NCI-H82 treated with DMSO at 0.1 percent for 48 hours (cell line): Measurements from ENCODE around the gene PDE6C.
"Not testable (repeated sequence)": the region's sequence is repeated elsewhere in the genome, so short reads cannot be mapped to it uniquely, and the experiment has no call there.

Experiments
- DNase-seq: peaks from one replicate; lab custom pipeline; 2025; ENCODE audit not compliant: unreplicated experiment; lab: John Stamatoyannopoulos, UW

Gene PDE6C

DNA sequence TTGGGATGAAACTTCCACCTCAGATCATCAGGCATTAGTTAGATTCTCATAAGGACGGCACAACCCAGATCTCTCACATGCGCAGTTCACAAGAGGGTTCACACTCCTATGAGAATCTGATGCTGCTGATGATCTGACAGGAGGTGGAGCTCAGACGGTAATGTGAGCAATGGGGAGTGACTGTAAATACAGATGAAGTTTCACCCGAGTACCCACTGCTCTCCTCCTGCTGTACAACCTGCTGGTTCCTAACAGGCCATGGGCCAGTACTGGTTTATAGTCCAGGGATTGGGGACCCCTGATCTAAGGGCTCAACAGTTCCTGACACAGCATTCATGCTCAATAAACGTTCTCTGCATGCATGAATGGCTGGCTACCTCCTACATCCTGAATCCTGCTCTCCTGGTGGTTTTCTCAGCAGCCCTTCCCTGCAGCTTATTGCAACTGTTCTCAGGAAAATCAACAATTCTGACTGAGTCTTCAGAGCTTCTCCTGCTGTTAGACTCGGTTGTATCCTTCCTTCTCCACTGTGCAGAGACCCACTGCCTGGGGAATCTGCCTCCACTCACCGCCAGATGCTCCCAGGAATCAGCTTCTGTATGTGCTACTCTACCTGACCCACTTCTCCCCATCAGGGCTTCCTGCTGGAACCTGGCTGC, 17.4 kb downstream of the PDE6C start:
- no peak for DNase-seq

DNA sequence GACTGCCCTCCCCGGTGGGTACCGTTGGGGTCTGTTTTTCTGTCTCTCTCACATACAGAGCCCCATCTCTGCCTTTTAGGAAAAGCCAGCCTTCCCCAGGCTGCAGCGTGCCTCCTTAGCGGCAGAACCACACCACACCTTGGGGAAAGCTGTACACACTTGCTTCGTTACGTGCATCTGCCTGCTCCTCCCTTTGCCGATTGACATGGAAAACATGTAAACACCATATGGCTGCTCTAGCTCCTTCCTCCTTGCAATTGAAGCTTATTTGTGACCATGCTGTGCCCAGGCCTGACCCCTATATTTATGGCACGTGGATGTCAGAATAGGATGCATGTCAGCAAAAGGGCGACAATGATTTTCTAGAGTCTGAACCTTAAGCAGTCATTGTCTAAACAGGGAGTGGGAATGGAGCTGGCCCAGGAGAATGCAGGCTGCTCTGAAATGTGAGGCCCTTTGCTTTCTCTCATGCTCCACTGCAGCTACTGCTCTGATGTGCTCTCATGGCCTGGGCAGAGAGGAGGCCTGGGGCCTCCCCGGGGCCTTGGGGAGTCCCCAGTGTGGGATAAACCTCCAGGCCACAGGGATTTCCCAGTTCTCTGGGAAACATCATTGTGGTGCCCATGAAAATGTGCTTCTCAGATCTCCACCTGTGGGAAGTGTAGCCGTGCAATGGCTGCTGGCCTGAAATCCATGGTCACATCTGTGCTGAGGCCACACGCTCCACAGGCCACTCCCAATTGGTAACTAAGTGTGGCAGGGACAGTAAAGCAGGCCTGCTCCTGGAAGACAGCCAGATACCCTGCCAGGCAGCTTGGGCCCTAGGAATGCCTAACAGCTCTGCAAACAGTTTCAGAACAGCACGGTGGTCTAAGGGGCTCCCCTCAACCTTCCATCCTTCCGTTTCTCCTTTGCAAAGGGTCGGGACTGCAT, 18.6 kb downstream of the PDE6C start:
- DNase-seq: peak; percentile 73

DNA sequence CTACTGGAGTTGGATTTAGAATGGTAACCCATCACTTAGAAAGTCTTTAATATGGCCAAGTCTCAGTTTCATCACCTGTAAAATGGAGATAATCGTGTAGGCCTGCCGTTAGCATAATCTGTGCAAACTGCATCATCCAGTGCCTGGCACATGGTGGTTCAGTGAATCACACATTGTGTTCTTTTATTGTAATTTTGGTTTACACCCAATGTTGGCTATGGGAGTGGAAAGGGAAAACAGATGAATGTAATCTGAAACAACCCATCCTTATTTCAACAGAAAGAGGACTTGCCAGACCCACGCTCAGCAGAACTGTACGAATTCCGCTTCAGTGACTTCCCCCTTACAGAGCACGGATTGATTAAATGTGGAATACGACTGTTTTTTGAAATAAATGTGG, 27.5 kb downstream of the PDE6C start:
- DNase-seq: no peak

DNA sequence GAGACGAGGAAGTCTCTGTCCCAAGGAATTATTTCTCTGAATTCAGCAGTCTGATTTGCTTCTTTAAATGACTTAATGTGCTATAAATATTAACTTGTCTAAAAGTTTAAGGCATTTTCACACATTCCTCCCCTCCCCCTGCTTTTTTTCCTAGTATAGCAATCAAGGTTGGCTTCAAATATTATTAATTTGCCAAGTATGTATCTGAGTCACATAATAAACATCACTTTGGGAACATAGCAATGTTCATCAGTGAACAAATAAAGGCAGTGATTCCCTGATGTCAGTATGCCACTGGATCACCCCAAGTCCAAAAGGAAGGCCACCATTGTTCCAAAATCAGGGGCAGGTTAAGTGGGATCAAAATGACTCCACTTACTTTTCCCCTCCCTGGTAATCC, 40.5 kb downstream of the PDE6C start:
- DNase-seq: no peak

DNA sequence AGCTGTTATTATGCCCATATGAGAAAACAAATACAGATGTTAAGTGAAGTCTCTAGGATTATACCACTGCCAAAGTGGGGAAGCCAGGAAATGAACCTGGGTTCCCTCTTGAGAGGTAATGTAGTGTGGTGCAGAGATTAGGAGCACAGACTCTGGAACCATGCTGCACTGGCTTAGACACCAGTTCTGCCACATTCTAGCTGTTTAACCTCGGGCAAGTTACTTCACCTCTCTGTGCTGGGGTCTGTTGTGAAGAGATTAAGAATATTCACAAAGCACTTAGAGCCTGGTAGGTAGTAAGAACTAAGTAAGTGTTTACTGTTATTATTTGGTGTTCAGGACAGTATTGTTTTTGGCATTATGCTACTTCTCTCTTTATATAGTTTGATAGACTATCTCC, 41.9 kb downstream of the PDE6C start:
- DNase-seq: no peak

DNA sequence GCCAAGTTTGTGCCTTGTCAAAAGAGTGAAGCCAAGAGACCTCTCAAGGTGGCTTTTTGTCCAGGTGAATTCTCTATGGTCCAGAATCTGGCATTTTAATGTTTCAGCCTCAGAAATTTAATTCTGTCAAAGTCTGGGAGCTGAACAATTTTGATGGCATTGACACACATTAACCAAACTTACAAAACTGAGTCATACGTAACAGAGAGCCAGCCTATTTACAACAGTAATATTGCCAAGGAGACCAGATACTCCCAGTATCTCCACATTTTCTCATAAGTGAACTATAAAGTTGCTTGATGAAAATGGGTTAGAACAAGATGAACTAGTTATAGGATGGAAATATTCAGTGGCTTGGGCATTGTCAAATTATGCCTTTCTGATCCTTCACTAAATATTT, 43.8 kb downstream of the PDE6C start:
- DNase-seq: no peak

DNA sequence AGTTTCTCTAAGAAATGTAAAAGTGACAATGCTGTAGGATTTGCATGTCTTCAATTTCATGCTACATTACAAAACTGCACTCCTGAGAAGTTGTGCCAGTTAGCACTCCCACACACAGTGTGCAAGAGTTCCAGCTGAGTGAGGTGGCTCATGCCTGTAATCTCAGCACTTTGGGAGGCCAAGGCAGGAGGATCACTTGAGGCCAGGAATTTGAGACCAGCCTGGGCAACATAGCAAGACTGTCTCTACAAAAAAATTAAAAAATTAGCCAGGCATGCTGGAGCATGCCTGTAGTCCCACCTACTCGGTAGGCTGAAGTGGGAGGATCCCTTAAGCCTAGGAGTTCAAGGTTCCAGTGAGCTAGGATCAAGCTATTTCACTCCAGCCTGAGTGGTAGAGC, 45.4 kb downstream of the PDE6C start:
- DNase-seq: no peak

DNA sequence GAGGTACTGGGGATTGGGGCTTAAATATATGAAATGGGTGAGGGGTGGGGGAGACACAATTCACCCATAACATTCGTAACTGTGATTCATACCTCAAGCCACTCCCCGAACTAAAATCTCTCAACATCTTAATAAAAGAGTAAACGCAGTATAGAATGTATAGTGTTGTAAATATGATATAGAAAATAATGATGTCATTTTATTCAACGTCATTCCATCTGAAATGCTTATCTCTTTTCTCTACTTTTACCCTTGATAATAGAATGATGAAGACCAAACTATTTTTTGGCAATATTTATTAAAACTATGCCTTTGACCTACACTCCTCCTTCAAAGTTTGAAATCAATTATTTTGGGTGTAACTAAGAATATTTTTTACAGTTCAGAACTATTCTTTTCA, 53.7 kb downstream of the PDE6C start:
- DNase-seq: no peak

DNA sequence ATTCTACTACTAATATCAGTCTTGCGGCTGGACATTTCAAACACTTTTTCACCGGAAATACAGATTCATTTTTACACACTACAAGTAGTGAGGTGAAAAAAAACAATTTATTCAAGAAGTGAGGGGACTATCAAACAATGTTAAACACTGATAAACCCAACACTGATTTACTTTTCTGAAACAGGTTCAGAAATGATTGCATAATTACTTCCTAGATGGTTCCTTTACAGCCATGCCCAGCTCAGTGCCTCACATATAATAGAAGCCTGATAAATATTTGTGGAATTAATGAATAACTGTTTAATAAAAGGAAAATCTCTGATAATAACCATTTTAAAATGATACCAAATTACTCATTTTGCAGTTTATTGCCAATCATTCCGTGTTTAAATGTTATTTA, 55.5 kb downstream of the PDE6C start:
- DNase-seq: no peak

DNA sequence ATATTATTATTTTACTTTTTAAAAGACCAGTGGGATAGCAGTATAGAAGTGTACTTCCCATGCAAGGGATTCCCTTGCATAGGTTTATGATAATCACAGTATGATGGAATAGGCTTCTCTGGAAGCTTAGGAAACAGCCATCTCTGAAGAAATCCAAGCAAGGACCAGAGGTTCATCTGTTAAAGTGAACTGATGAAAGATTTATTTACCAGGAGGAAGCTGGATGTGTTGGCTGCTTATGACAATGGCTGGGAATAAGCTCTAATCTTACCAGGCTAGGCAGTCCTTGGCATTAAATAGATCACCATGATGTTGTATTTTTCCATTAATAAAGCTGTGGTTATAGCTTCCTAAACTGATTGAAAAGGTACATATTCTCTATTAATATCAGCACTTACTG, 58.0 kb downstream of the PDE6C start:
- DNase-seq: no peak

DNA sequence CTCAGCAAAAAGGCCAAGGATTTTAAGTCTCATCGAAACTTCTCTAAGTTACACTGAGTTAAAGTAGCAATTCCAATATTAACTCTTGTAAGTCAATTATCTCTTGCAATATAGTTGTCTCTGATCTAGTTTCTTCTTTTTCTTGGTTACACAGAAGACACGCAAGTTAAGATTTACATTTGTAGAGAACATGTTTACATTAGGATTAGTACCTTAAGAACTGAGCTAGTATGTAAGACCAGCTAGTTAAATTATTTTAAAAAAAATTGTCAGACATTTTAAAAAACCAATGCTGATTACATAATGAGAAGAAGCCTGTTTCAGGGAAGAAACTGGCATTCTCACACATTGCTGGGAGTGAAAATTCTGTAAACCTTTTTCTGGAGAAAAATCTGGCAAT, 58.7 kb downstream of the PDE6C start:
- no peak for DNase-seq

DNA sequence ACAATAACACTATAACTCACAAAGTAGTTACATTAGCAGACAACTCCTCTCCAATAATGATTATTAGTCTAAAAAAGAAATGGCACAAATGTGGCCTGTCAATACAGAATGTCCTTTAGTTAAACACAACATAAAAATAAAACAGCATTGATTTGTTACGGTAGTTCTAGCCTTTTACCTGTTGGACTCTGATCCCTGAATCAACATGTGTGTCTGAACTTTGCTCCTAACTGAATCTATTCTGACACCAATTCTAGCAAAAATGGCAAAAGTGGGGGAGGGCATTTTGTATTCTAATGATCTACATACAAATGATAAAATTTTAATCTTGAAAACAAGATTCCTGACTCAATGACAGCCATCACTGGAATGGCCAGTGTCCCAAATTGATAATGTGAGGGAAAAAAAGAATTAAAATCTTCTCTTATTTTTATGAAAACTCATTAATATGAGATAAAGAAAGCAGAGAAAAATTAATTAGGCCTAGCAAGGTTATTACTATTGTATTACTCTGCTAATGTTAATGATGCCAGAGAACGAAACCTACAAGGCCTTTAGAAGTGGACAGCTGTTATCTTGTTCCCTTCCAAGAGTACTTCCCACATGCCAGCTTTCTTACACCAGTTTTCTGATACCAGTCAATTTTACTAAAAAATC, 59.8 kb downstream of the PDE6C start:
- no peak for DNase-seq

DNA sequence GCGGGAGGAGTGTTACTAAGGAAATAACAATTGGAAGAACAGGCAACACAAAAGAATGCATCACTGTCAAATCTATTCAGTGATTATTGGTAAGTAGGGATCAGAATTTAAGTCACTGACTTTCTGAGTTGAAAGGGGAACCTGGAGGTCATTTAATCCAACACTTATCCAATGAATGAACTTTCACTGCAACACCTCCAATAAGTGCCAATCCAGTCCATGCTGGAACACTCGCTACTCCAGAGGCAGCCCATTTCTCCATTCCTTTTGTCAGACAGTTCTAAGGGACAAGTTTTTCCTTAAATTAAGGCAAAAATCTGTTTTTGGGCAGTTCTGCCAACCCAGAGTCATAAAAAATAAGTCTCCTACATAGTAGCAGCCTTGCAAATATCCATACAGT, 60.6 kb downstream of the PDE6C start:
- DNase-seq: no peak

DNA sequence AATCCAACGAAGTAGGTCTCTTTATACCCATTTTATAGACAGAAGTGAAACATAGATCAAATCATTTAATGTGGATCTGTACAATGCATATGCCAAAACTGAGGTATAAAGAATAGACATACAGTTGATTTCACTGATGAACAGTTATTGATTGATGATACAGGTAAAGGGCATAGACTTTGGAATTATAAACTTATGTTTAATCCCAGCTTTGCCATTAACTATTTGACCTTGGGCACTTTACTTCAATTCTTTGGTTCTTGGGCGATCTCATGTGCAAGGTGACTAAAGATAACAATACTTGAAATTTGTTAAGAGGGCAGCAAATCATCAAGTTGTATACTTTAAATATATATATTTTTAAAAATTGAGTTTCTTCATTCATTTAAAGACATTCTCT, 61.5 kb downstream of the PDE6C start:
- DNase-seq: no peak

DNA sequence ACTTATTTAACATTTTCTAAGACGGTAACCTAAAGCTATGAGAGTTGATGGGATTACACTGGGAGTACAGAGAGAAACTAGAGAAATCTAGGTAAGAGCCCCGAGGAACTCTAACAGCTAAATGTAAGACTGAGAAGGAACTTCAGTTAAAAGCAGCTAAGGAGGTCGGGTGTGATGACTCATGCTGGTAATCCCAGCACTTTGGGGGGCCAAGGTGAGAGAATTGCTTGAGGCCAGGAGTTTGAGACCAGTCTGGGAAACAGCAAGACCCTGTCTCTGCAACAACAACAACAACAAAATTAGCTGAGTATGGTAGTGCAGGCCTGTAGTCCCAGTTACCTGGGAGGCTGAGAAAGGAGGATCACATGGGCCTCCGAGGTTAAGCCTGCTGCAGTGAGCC, 66.0 kb downstream of the PDE6C start:
- no peak for DNase-seq

DNA sequence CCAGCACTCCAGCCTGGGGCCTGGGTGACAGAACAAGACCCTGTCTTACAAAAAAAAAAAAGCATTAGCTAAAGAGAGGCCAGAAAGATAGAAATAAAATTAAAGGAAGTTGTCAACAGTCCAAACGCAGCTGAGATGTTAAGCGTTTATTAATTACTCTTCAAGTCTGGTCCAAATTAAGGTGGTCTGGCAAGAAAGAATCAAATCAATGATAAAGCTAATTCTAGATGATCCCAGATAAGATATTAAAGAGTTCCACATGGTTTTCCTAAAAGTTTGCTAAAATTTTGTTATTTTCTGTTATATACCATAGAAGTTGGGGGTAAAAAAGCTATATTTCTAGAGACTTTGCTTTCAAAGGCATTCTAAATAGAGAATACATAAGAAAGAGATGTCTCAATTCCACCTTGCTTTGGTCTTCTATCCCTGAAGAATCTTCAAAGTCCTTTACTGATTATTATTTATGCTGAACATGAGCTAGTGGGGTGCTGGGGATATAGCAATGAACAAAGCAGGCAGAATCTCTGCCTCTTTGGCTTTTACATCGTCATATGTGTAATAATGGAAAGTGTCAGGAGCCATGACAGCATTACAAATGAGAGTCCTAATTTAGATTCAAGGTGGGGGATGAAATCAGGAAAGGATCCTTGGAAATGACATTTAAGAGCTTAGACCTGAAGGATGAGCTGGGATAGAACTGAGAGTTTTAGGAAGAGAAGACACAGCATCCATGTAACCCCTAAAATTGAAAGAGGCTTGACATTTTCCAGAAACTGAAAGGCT, 66.7 kb downstream of the PDE6C start:
- no peak for DNase-seq

DNA sequence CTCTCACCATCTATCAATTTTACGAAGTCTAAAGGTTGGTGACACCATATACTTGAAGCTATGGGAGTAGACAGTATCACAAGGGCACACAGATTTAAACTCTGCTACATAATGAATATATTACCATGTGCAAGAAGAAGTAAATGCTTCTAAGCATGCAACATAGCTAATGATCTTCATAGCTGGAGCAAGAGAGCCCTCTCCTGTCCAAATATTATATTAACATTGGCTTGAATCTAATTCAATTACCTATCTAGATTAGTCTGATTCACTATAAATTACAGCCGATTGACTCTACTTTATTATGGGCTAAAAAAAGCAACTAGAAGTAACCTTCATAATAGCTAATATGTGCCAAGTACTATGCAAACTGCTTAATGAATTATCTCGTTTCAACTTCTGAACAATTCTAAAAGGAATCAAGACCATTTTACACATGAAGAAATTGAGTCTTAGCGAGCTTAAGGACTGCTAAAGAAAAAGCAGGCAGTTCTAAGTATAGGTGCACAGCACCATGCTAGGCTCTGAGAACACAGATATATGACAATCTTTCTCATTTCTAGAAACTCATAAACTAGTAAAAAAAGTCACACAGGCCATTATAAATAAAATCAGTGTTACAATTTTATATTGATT, 68.2 kb downstream of the PDE6C start:
- DNase-seq: peak; percentile 11

DNA sequence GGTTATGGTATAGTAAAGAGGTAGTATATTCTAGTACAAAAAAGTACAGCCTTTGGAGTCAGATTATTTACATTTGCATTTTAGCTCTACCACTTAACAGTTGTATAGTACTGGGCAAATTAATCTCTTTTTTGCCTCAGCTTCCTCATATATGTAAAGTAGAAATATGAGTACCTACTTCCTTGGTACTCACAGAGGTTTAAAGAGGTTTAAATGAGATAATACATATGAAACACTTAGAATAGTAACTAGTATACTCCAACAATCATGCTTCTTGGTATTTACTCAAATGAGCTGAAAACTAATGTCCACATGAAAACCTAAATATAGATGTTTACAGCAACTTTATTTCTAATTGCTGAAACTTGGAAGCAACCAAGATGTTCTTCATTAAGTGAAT, 75.4 kb downstream of the PDE6C start:
- DNase-seq: no peak

DNA sequence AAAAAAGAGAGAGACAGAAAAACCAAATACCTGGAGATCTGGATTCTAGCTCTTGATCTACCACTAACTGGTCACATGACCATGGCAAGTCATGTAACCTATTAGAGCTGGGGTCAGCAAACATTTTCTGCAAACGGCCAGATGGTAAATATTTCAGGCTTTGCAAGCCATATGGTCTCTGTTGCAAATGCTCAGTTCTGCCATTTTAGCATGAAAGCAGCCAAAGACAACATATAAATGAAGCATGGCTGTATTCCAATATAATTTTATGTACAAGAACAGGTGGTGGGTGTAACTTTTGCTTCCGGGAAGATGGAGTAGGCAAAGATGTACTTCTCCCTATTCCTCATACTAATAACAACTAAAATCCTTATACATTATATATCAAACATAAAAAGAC, 83.4 kb downstream of the PDE6C start:
- DNase-seq: no peak

DNA sequence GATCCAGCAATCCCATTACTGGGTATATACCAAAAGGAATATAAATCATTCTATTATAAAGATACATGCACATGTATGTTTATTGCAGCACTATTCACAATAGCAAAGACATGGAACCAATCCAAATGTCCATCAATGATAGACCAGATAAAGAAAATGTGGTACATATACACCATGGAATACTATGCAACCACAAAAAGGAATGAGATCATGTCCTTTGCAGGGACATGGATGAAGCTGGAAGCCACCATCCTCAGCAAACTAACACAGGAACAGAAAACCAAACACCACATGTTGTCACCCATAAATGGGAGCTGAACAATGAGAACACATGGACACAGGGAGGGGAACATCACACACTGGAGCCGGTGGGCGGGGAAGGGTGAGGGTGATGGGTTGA, 84.2 kb downstream of the PDE6C start:
- not testable (repeated sequence) for DNase-seq

DNA sequence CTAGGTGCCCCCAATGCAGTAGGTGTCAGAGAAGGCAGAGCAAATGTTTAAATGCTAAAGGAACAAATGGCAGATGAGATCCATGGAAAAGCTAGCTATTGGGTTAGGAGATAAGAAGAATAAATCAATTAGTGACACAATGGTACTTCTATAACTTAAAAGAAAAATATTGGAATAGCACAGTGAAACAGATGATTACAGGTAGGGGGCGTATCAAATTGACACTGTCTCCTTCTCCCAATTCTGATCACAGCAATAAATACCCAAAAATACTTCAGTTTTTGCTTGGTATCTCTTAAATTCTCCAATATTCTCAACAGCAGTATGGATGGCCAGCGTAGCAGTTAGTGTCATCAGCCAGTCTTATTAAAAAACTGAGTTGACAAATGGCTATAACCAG, 84.9 kb downstream of the PDE6C start:
- DNase-seq: no peak
